WTC11 (cell line): ENCODE results near the gene OR51F2.

ENCODE experiments used
- FOXJ3 ChIP-seq: sonication (generic); formaldehyde crosslinking; IDR thresholded peaks from 2 replicates; pipeline ENCODE4 v1.9.0; 2021; ENCODE audit warnings: missing genetic modification reagents, mild to moderate bottlenecking, borderline replicate concordance
- NR2C2 ChIP-seq: sonication (generic); formaldehyde crosslinking; IDR thresholded peaks from 2 replicates; pipeline ENCODE4 v1.8.0; 2022; ENCODE audit warnings: mild to moderate bottlenecking, missing genetic modification reagents
- ZNF263 ChIP-seq: sonication (generic); formaldehyde crosslinking; IDR thresholded peaks from 2 replicates; pipeline ENCODE4 v1.8.1; 2022; ENCODE audit warnings: low read depth, mild to moderate bottlenecking, moderate library complexity, missing genetic modification reagents

- TF ChIP-seq NR2C2 (no peak), FOXJ3 (no peak), ZNF263 (CRISPR knock-in tag) (no peak)
These were observed 12.6 kb upstream of the OR51F2 start for GRCh38 chr11:4808476-4808875.
